ENCODE measurements around the gene CIB1. TPM values are rescaled to one million over a fixed set of nuclear protein-coding genes. Genes with fewer than 3 reads are reported as not detected.

Gene CIB1
- total RNA-seq, 2 donors from 2014 or later = 36.6 to 59.0 TPM

- 3 to 16% methylated on average over 9 to 60 of the region's 67 CpGs for WGBS, 2 donors
- intact Hi-C loops (cut with DNase I) = no loop called here
Observed at GRCh38 chr15:90184786-90185704, 48.7 kb downstream of the CIB1 start.

GRCh38 chr15:90184119-90184785 lies 49.5 kb downstream of the CIB1 start:
- no peaks in the 10 kb centered on the region for H3K36me3 ChIP-seq (replicated peaks in 1 of 2; ENCODE audit: insufficient read depth in 1 of 2, low read depth in 2 of 2)
- peak overlapping the region; percentile 74 to 90 for H3K4me3 ChIP-seq
- H3K9me3 ChIP-seq = no peaks in the 10 kb centered on the region
- no peaks in the 10 kb centered on the region for H3K27me3 ChIP-seq
- peak; percentile 85 for ATAC-seq
- TF ChIP-seq POLR2A (IDR thresholded peaks at IDR 0.05) = peak in 2 of 3 donors; percentile 67 to 77
- TF ChIP-seq CTCF (IDR thresholded peaks at IDR 0.05) = peak in 2 of 7 experiments; percentile 3 to 17
- H3K27ac ChIP-seq = peak overlapping the region; percentile 93 to 97 (median 94)
- H3K4me1 ChIP-seq = peaks cover 58% of the 10 kb centered on the region
- 0 to 8% methylated on average over 12 to 27 of the region's 27 CpGs for WGBS, 2 donors
- DNase-seq = peak; percentile 90 to 96 (median 93)
- intact Hi-C loops (cut with DNase I) = no loop called here

More at GRCh38 chr15:90184786-90185704, 48.7 kb downstream of the CIB1 start:
- H3K27me3 ChIP-seq = no peaks in the 10 kb centered on the region
- peaks cover 64% of the 10 kb centered on the region for H3K4me1 ChIP-seq
- H3K36me3 ChIP-seq (replicated peaks in 1 of 2; ENCODE audit: insufficient read depth in 1 of 2, low read depth in 2 of 2) = no peaks in the 10 kb centered on the region
- peak overlapping the region; percentile 93 to 97 (median 94) for H3K27ac ChIP-seq
- no peaks in the 10 kb centered on the region for H3K9me3 ChIP-seq
- peak; percentile 82 for ATAC-seq
- no peak for TF ChIP-seq CTCF (IDR thresholded peaks at IDR 0.05)
- TF ChIP-seq POLR2A (IDR thresholded peaks at IDR 0.05) = peak in 2 of 3 donors; percentile 46 to 64
- DNase-seq = peak; percentile 78 to 85 (median 80)
- peak overlapping the region; percentile 74 to 90 for H3K4me3 ChIP-seq

GRCh38 chr15:90181776-90182175 lies 52.0 kb downstream of the CIB1 start:
- H3K4me3 ChIP-seq = no peak overlapping the region
- ATAC-seq (no peak), DNase-seq (no peak)
- H3K9me3 ChIP-seq = no peaks in the 10 kb centered on the region
- peaks cover 42% of the 10 kb centered on the region for H3K4me1 ChIP-seq
- H3K27ac ChIP-seq = peak overlapping the region in 1 of 4 donors; percentile 9
- H3K36me3 ChIP-seq (replicated peaks in 1 of 2; ENCODE audit: insufficient read depth in 1 of 2, low read depth in 2 of 2) = no peaks in the 10 kb centered on the region
- no peaks in the 10 kb centered on the region for H3K27me3 ChIP-seq
- intact Hi-C loops (cut with DNase I) = no loop called here
- TF ChIP-seq POLR2A (IDR thresholded peaks at IDR 0.05) (no peak), CTCF (IDR thresholded peaks at IDR 0.05) (no peak)
- WGBS, 2 donors = 65 to 70% methylated on average over 2 of the region's 2 CpGs

Small RNA genes lying within 50 kb of the gene (small RNA-seq; reads per million reads assigned to genes)
- gene AC091167.3 = not detected

Other genes starting within 250 kb of the CIB1 start
- gene ZNF710, start 232.6 kb downstream of the CIB1 start, total RNA-seq = 10 to 100 TPM; 18.1 to 34.5 TPM
- gene IDH2, start 131.5 kb downstream of the CIB1 start, total RNA-seq = 10 to 100 TPM; 77.5 to 78.6 TPM
- gene SEMA4B, start 32.6 kb downstream of the CIB1 start, total RNA-seq = 10 to 100 TPM; 42.8 to 63.9 TPM
- gene GDPGP1, start 268 bp upstream of the CIB1 start, total RNA-seq = 1 to 10 TPM in 1 of 2 donors, under 1 TPM in 1; 0.33 to 5.2 TPM
- not detected for gene TTLL13, start 15.6 kb upstream of the CIB1 start, total RNA-seq
- 10 to 100 TPM; 27.4 to 27.8 TPM for gene NGRN, start 31.7 kb upstream of the CIB1 start, total RNA-seq
- gene ZNF774, start 118.3 kb upstream of the CIB1 start, total RNA-seq = 1 to 10 TPM; 5.7 to 9.6 TPM
- 10 to 100 TPM; 79.6 to 92.9 TPM for gene IQGAP1, start 154.3 kb upstream of the CIB1 start, total RNA-seq